ENCODE data around the gene KCNMB2. TPM values are rescaled to one million over a fixed set of nuclear protein-coding genes. Genes with fewer than 3 reads are reported as not detected.

Gene KCNMB2
- total RNA-seq, 4 donors from 2014 or later, result not detected

DNA sequence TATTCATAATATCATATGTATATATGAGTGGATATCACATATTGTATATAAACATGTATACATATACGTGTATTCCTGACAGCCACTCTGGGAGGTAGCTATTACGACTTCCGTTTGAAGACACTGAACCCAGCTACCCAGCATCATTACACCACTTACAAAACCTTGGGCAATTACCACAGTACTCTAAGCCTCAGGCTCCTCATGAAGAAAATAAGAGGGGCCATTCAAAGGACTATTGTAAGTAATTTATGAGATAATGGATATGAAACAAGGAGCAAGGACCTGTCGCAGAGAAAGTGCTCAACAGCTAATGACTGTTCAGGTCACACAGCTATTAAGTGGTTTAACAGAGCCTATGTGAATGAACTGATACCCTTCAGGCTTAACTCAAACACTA is 52.4 kb downstream of the KCNMB2 start:
- Histone ChIP-seq H3K27me3 (no peaks in the 10 kb centered on the region), H3K4me3 (no peak overlapping the region), H3K27ac (no peak overlapping the region), H3K9me3 (no peaks in the 10 kb centered on the region), H3K36me3 (no peaks in the 10 kb centered on the region), H3K4me1 (peaks cover 4 to 6% of the 10 kb centered on the region in 2 donors)
- no peak for TF ChIP-seq POLR2A (IDR thresholded peaks at IDR 0.05)
- TF ChIP-seq, protein P1, sequence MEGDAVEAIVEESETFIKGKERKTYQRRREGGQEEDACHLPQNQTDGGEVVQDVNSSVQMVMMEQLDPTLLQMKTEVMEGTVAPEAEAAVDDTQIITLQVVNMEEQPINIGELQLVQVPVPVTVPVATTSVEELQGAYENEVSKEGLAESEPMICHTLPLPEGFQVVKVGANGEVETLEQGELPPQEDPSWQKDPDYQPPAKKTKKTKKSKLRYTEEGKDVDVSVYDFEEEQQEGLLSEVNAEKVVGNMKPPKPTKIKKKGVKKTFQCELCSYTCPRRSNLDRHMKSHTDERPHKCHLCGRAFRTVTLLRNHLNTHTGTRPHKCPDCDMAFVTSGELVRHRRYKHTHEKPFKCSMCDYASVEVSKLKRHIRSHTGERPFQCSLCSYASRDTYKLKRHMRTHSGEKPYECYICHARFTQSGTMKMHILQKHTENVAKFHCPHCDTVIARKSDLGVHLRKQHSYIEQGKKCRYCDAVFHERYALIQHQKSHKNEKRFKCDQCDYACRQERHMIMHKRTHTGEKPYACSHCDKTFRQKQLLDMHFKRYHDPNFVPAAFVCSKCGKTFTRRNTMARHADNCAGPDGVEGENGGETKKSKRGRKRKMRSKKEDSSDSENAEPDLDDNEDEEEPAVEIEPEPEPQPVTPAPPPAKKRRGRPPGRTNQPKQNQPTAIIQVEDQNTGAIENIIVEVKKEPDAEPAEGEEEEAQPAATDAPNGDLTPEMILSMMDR (IDR thresholded peaks at IDR 0.05 in 4 of 5, conservative IDR thresholded peaks at IDR 0.05 in 1 of 5), result no peak
- ATAC-seq, result no peak
- in situ Hi-C loops (cut with MboI; ENCODE audit: low sequenced_read_pairs in 4 of 4), result no loop called here
- intact Hi-C loops (cut with DNase I; ENCODE audit: low total_unique reads), result no loop called here
- DNase-seq, result no peak

DNA sequence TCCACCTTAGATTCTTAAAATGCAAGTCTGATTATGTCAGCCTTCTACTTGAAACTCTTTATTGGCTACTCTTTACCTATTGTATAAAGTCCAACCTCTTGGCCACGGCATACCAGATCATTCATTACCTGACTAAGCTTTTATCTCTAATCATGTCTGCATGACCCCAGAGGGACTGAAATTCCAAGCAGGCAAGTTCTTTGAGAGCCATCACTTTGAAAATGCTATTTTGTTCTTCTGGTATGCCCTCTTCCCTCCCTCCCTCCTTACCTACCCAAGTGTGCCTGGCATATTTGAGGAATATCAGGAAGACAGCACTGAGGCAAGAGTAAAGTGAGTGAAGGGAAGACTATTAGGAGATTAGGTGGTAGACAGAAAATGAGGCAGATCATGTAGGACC is 57.5 kb downstream of the KCNMB2 start:
- no peaks in the 10 kb centered on the region for H3K4me1 ChIP-seq
- DNase-seq, result no peak
- intact Hi-C loops (cut with DNase I; ENCODE audit: low total_unique reads), result no loop called here
- no peaks in the 10 kb centered on the region for H3K9me3 ChIP-seq
- H3K27ac ChIP-seq, result no peak overlapping the region
- no peak for ATAC-seq
- no peak overlapping the region for H3K4me3 ChIP-seq
- in situ Hi-C loops (cut with MboI; ENCODE audit: low sequenced_read_pairs in 4 of 4), result no loop called here
- H3K27me3 ChIP-seq, result no peaks in the 10 kb centered on the region
- TF ChIP-seq, protein P1 (IDR thresholded peaks at IDR 0.05 in 4 of 5, conservative IDR thresholded peaks at IDR 0.05 in 1 of 5), result no peak
- no peaks in the 10 kb centered on the region for H3K36me3 ChIP-seq

DNA sequence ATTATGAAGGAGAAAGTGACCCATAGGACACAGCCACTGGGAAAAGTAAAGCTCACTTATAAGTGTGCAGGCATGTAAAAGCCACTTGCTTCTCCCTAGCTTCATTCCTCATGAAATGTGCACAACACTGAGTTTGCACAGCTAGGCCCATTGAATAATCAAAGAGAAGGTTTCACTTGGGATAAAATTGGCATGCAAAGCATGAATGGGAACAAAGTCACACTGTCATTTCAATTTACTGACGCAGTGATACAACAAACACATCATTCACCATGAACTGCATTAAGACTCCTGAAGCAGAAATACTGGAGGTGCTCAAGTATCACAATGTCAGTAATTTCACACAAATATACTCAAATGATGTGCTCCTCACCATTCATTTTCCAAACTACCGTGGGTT is 61.1 kb downstream of the KCNMB2 start:
- Histone ChIP-seq H3K4me1 (no peaks in the 10 kb centered on the region), H3K27ac (no peak overlapping the region), H3K4me3 (no peak overlapping the region), H3K27me3 (no peaks in the 10 kb centered on the region), H3K36me3 (no peaks in the 10 kb centered on the region), H3K9me3 (no peaks in the 10 kb centered on the region)
- in situ Hi-C loops (cut with MboI; ENCODE audit: low sequenced_read_pairs in 4 of 4), result no loop called here
- DNase-seq, result no peak
- ATAC-seq, result no peak
- TF ChIP-seq, protein P1 (IDR thresholded peaks at IDR 0.05 in 4 of 5, conservative IDR thresholded peaks at IDR 0.05 in 1 of 5), result no peak
- TF ChIP-seq POLR2A (IDR thresholded peaks at IDR 0.05), result no peak
- intact Hi-C loops (cut with DNase I; ENCODE audit: low total_unique reads), result no loop called here

DNA sequence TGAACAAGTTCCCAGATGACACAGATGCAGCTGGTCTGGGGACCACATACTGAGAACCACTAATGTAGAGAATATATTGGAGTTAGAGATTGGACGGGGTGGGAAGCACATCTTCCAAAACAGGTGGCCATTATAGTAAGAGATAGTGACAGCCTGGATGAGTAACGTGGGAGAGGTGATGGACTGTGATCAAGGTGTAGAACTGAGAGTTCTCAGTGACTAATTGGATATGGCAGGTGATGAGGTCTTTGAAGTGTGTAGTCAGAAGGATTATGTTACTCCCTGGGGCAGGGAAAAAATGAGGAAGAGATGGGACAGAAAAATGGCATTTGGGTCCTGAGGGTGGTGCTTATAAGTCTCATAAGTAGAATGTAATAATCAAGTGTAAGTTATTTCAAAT is 66.6 kb downstream of the KCNMB2 start:
- Histone ChIP-seq H3K27ac (no peak overlapping the region), H3K36me3 (no peaks in the 10 kb centered on the region), H3K4me1 (no peaks in the 10 kb centered on the region), H3K9me3 (no peaks in the 10 kb centered on the region), H3K27me3 (no peaks in the 10 kb centered on the region), H3K4me3 (no peak overlapping the region)
- ATAC-seq (no peak), DNase-seq (no peak)
- in situ Hi-C loops (cut with MboI; ENCODE audit: low sequenced_read_pairs in 4 of 4), result no loop called here
- intact Hi-C loops (cut with DNase I; ENCODE audit: low total_unique reads), result no loop called here
- no peak for TF ChIP-seq POLR2A (IDR thresholded peaks at IDR 0.05)
- TF ChIP-seq, protein P1 (IDR thresholded peaks at IDR 0.05 in 4 of 5, conservative IDR thresholded peaks at IDR 0.05 in 1 of 5), result no peak

DNA sequence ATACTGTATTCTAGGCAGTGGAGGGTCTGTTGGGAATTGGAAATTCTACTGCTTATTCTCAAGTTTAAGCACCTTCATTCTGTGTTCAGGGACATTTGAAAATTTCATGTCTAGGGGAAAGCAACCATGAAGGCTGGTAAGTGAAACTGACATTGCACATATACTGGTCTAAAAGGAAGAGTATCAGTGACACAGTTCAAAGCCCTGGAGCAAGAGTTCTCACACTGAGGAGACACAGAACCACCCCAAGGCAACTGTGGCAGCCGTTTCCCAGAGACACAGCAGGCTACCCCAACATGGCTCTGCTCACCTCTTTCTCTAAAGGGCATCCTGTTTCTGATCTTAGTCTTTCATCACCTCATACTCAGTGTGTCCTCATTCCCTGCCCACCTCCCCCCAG is 67.5 kb downstream of the KCNMB2 start:
- no peak for ATAC-seq
- TF ChIP-seq POLR2A (IDR thresholded peaks at IDR 0.05), result no peak
- TF ChIP-seq, protein P1 (IDR thresholded peaks at IDR 0.05 in 4 of 5, conservative IDR thresholded peaks at IDR 0.05 in 1 of 5), result no peak
- intact Hi-C loops (cut with DNase I; ENCODE audit: low total_unique reads), result no loop called here

More for the DNA sequence above, 67.5 kb downstream of the KCNMB2 start:
- Histone ChIP-seq H3K4me3 (no peak overlapping the region), H3K4me1 (no peaks in the 10 kb centered on the region), H3K27me3 (no peaks in the 10 kb centered on the region), H3K9me3 (no peaks in the 10 kb centered on the region), H3K27ac (no peak overlapping the region), H3K36me3 (no peaks in the 10 kb centered on the region)
- in situ Hi-C loops (cut with MboI; ENCODE audit: low sequenced_read_pairs in 4 of 4), result no loop called here
- no peak for DNase-seq

Data from gastrocnemius medialis (tissue), 4 donors.